ENCODE measurements around the gene CACFD1.

The CACFD1 gene

DNA sequence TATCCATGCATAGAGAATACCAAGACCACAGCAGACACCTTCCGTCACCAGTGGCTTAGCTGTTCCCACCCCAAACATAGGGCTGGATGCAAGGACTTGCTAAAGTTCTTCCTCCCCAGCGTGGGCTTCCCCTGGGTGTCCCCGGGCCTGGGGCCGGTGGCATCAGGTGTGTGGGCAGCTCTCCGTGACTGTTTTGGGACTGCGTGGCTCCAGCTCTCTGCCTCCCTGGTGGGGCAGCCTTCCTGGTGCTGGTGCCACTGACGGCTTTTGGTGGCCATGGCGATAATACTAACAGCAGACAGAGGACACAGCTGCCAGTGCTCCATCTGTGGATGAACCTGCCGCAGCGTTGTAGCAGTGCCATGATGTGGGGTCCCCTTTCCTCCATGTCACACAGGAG lies 4.9 kb downstream of the CACFD1 start:
- no peak for DNase-seq (ENCODE audit: low read depth)

DNA sequence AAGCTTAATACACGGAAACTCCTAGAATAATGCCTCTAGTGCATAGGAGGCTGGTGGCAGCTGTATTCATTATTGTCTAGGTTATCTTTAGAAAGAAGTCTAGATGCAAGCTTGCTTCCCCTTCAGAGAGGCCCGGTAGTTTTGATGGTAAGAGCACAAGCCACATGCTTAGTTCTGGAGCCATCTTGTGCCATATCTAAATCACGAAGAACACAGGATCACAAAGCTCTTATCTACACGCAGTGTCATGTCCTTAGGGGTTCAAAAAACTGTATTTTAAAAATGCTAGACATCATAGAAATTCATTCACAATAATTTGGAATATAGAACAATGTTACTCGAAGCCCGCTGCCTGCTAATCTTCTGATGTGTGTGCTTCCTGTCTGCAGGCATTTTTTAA lies 6.2 kb downstream of the CACFD1 start:
- DNase-seq (ENCODE audit: low read depth), result no peak

DNA sequence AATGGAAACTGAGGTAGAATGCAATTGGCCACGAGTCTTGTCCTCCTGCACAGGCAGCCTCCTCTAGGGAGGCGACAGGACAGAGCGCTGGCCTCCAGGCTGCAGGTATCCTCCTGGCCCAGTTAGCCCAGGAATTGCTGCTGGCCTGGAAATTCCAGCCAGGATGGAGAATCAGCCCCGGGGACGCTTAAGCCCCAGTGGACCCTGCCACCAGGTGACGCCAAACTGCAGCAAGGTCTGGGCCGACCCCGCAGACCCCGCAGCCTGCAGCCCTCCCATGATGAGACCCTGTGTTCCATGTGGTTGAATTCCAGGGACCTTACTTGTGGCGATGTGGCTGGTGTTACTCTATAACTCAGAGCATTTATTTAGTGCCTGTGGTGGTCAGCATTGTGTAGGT lies 7.3 kb downstream of the CACFD1 start:
- no peak for DNase-seq (ENCODE audit: low read depth)

DNA sequence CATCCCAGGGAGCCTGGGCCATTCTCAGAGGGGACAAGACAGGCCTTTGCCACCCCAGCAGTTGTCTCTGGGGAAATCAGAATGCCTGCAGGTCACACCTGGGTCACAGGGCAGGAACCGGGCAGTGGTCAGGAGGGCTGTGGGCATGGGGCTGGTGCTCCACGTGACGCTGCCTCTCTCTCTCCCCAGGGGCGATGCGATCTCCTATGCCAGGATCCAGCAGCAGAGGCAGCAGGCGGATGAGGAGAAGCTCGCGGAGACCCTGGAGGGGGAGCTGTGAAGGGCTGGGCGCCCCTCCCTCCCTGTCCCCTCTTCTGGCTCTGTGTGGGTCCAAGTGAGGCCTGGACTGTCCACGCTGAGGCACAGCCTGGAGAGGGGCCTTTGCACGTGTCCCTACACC lies 8.6 kb downstream of the CACFD1 start:
- DNase-seq (ENCODE audit: low read depth), result no peak

DNA sequence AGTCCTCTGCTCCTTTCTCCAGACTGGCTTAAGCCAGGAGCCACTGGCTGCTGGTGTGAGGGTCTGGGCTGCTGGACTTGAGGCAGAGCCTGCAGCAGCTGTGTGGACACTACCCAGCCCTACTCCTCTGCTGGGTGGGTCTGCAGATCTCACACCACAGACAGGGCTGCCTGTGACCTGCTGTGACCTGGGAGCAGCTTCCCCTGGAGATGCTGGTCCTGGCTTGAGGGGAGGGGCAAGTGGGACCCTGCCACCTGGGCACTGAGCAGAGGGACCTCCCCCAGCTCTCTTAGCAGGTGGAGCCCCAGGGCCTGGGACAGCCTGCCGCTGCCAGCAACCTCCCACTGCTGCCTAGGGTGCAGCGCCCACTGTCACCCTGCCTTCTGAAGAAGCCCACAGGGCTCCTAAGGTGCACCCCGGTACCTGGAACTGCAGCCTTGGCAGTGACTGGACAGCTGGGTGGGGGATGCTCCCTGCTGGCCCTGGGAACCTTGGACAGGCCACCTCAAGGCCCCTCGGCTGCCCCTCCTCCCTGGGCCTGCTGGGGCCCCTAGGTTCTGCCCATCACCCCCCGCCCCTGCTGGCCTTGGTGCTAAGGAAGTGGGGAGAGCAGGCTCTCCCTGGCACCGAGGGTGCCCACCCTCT lies 9.1 kb downstream of the CACFD1 start:
- DNase-seq (ENCODE audit: low read depth), result no peak

DNA sequence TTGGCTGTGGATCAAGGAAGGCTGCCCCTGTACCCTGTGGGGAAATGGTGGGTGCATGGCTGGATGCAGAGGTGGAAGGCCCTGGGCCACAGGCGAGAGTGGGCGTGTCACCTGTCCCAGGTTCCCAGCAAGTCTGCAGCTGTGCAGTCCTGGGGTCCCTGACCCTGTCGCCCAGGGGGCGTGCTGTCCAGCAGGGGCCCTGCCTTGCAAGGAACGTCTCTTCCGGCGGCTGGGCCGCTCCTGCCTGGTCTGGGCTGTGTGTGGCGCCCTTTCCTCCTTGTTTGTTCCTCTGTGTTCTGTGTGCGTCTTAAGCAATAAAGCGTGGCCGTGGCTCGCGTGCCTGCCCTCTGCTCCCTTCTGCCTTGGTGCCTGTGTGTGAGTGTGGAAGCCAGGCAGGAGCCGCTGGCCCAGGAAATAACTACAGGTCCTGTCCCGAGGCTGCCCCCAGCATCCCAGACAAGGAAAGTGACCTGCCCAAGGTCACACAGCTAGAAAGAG lies 10.7 kb downstream of the CACFD1 start:
- DNase-seq (ENCODE audit: low read depth), result no peak

DNA sequence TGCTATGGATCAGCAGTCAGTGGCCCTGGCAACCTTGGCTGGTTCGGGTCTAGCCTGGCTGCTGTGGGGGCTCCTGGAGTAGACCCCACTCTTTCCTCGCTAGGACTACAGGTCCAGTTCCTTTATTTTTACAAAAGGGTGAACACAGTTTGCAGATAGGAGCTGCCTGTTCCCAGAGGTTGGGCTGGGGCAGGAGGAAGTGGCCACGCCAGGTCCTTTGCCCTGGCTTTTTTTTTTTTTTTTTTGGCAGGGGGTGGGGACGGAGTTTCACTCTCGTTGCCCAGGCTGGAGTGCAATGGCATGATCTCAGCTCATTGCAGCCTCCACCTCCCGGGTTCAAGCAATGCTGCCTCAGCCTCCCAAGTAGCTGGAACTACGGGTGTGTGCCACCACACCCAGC lies 11.2 kb downstream of the CACFD1 start:
- DNase-seq (ENCODE audit: low read depth), result no peak

DNA sequence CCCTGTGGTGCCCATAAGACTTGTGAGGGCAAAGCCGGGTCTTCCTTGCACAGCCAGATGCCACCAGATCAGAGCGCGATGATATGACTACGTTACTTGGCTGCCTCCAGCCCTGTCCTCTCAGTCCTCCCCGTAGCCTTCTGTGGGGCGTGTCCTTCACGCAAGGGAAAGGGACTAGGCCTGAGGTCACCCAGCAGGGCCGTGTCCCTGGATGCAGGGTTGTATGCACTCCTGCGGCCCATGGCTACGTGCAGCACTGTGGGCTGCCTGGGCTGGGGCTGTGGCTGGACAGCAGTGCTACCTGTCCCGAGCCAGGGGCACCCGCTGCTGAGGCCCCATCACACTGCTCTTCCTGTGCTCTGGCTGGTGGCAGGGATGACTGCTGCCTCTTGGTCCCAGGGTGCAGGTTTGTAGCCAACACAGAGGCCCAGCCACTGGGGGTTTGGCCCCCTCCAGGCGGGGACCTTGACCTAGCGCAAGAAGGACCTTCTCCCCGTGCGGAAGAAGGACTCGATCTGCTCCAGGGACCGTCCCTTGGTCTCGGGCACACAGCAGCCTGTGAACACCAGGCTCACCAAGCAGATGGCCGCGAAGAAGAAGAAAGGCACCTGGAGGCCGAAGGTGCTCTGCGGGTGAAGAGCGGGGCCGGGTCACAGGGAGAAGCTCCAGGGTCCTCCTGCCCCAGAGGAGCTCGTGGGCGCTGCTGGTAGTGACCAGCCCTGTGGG lies 11.9 kb downstream of the CACFD1 start:
- DNase-seq (ENCODE audit: low read depth), result no peak

DNA sequence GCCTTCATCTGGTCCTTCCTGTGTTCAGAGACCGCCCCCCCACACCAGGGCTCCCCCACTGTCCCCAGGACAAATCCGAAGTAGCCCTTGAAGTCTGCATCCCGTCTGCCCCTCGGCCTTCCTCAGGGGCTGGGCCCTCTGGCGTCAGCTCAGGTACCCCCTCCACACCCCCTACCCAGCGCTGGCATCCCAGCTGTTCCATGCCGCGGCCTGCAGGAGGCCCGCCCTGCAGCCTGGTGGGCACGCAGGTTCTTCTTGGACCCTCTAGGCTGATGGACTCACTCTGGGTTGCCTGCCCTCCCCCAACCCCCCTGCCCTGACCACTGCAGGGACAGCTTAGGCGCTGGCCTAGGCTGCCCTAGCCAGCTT lies 12.5 kb downstream of the CACFD1 start:
- DNase-seq (ENCODE audit: low read depth), result no peak

DNA sequence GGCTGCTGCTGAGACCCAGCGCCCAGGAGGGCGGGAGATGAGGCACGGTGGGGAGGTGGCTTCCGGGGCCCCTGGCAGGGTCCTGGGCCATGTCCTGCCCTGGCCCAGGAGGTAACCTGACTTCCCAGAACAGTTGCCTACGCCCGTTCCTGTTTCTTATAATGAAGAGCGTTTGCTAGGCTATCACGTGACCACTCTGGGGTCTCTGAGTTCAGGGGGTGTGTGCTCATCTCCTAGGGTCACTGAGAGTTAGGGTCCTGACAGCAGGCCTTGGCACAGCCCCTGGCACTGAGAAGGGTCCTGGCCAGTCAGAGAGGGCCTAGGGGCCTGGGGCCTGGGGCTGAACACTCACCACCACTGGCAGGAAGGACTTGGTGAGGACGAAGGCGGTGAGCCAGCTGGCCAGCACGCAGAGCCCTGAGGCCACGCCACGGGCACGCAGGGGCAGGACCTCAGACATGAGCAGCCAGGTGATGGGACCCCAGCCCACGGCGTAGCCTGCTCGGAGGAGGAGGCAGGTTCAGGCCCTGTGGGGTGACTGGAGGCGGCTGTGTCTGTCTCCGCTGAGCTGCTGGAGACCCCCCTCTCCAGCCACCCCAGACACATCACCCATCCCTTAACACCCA lies 13.1 kb downstream of the CACFD1 start:
- DNase-seq (ENCODE audit: low read depth), result no peak

DNA sequence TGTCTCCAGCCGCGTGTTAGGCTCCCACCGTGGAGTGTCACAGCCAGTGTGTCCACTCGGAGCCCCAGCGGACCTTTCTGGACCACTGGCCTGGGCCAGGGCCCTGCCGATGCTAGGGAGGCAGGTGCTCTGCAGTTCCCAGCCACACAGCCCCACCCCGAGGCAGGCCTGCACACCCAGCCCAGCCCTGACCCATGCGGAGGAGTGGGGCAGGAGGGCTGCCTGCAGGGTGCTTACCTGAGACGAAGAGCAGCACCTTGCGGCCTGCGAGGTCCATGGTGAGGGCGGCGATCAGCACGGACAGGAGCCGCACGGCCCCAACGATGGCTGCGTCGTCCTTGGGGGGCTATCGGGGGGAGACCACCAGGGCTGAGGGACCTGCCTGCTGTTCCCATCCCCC lies 14.0 kb downstream of the CACFD1 start:
- DNase-seq (ENCODE audit: low read depth), result no peak

DNA sequence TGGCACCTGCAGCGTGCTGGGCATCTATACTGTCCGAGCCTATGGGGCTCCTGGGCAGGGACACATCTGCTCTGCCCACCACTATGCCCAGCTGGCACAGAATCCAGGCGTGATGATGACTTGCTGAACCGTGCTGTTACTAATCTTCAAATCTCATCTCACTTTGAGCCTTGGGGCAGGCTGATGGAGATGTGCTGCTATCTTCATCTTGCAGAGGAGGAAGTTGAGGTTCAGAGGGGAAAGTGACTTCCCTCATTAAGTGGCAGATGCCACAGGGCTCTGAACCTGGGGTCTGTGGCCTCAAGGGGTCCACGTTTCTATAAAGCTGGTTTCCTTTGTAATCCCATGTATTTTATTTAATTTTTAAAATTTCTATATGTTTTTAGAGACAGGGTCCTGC lies 14.4 kb downstream of the CACFD1 start:
- no peak for DNase-seq (ENCODE audit: low read depth)

DNA sequence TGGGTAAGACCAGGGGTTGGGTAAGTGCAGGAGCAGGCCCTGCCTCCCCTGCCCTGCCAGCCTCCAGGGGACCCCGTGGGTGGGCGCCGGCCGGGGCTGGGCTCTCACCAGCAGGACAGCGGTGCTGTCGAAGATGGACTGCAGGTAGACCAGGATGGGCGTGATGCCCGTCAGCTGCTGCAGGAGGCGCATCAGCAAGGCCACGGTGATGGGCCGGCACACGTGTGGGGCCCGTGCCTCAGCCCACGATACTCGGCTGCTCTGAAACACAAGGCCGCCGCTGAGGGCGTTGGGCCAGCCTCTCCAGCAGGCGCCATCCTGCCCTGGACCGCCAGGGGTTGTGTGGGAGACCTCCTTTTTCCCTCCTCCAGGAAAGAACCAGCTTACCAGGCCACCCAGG lies 15.1 kb downstream of the CACFD1 start:
- DNase-seq (ENCODE audit: low read depth), result no peak

DNA sequence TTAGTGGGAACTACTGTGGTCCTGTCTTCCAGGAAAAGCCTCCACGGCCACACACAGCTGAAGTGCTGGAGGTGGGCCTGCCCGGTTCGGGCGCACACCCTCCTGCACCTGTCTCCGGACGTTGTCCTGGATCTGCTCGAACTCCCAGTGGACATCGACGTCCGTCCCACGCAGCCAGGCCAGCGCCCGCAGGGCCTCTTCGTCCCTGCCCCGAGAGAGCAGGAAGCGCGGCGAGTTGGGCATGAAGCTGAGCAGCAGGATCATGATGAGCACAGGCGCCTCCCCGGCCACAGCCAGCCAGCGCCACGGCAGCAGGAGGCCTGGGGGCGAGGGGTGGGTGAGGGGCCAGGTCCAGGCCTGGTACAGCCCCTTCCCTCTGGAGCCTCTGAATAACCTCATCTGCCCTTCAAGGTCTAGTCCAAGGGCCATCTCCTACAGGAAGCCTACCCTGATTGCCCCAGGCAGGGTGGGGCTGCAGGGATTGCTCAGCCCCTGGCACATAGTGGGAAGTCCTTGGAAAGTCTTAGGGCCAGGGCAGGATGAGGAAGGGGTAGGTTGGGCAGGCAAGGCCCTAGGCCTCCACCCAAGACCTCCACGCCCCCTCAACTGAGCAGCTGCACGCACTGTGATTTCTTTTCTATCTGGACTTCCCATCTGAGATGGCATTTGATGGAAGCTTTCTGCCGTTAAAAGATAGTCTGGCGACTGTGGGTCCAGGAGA lies 15.7 kb downstream of the CACFD1 start:
- DNase-seq (ENCODE audit: low read depth), result no peak

DNA sequence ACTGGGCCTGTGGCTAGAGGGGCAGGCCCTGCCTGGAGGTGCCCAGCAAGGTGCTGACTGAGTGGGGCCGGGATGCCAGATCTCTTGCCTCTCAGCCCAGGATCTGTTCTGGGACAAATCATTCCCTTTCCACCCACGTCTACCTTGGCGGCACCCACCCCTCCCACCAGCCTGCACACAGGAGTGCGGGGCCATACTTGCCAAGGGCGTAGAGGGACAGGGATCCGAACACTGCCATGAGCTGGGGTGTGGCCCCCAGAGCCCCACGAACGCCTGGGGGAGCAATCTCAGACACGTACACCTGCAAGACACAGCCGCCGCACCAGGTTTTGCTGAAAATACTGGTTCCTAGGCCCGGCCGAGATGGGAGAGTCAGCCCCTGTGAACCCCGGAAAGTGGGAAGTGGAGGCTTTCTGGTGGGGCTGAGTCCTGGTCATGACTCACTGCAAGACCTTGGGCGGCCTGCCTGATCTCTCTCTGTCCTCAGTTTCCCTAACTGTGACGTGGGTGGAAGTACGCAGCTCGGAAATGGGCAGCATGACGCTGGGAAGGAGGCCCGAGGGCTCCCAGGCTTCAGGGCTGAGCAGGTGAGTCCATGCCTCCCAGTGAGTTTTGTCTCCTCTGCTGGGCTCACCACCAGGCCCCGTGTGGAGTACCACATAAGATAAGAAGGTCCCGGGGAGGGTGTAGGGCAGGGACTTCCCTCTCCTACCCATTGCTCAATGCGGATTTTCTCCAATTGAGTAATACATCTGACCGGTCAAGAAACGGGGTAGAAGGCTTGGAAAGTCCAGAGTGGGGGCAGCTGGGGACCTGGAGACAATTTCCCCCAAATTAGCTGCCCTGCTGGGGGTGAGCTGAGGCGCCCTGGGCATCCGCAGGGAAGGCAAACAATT lies 16.5 kb downstream of the CACFD1 start:
- no peak for DNase-seq (ENCODE audit: low read depth)

DNA sequence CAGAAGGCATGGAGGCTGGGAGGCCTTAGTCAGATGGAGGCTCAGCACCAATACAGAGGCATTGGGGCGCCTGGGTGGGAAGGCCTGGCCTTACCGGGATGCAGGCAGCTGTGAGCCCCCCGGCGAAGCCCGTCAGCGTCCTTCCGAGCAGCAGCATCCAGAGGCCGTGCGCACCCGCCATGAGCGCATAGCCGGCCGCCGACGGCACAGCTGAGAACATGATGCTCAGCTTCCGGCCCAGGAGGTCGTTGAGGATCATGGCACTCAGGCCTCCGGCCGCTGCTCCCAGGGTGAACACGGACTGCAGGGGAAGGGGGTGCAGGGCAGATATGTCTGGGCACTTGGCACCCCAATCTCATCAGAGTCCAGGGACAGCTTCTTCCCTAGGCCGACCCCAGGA lies 17.2 kb downstream of the CACFD1 start:
- no peak for DNase-seq (ENCODE audit: low read depth)

DNA sequence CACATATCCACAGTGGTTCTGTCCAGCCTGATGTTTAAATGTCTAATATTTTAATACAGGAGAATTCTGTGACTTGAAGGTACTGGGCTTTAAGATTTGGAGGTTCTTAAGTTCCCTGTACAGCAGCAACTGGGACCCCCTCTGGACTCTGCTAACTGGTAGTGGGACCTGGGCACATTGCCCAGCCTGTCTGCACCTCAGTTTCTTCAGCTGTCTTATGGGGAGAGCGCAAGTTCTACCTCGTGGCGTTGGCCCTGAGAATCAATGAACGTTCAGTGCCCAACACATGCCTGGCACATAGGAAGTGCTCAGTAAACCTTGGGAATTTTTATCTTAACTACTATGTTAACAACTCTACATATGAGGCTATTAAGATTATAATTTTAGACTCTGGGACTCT lies 17.7 kb downstream of the CACFD1 start:
- no peak for DNase-seq (ENCODE audit: low read depth)

DNA sequence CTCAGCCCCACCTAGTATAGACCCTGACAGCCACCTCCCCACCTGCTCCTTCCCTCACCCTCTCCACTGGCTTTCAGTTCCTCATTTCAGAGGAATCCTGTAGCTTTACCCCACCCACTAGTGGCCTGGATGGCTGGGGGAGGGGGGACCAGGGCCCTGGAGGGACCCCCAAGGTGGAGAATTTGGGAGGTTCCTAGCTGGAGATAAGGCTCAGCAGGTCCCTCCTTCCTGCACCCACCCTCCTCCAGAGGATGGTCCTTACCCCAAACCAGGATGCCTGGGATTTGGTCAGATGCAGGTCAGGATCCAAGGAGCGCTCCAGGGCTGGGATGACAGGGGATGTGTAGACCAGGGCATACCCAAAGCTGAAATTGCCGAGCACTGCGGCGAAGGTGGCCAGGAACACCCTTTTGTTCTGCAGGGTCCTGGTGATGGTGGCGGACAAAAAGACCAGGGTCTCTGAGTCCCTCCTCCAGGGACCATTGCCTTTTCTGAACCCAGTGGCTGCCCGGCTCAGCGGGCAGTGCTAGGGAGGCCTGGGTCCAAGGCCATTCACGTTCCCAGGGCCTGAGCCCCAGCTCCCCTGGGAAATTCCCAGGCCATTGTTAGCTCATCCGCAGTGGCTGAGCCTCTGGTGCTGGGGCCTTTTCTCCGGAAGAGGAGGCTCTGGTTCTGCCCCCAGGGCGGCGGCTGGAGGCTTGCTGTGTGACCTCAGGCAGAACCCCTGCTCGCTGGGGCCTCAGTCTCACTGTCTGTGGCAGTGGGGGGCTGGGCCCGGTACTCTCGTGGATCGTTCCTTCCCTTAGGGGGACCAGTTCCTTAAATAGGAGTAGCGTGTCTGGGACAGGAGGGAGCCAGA lies 18.4 kb downstream of the CACFD1 start:
- DNase-seq (ENCODE audit: low read depth), result no peak

DNA sequence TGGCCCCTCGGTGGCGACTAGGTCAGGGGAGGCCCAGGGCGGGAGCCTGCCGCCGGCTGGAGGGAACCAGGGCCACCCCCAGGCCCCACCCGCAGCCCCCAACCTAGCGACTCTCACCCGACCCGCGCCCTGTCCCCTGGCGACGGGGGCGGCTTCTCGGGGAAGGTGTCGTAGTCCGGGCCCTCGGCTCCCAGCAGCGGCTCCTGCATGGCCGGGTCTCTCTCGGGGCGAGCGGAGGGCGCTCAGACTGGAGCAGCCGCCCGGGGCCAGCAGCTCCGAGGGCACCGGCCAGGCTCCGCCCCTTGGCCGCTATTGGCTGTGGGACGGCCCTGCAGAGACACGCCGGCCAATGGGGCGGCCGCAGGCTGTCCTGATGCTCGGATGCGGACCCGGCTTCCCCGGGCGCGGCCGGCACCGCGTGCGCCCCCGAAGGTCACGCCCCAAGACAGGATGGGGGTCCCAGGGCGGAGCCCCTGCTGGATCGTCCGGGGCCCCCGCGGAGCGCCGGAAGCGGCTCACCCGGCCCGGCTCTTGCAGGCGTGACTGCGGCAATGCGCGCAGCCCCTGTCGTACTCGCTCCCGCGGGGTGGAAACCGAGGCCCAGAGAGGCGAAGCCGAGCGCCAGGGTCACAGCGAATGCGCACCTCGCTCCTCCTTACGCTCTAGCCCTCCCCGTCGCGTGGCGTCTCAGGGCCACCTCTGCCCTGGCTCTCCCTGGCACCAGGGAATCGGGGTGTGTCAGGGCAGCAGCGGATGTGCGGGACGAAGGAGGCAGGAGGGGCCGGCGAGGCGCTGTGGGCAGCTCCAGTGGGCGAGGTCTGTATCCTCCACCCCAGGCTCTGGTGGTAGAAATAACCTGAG lies 19.3 kb downstream of the CACFD1 start, which contains the start of gene SLC2A6:
SLC2A6 (minus strand) TSS at position 249 of the 861 bp plus-strand sequence; CDS start at position 209, 40 bp downstream.
- DNase-seq (ENCODE audit: low read depth), result peak; percentile 76

DNA sequence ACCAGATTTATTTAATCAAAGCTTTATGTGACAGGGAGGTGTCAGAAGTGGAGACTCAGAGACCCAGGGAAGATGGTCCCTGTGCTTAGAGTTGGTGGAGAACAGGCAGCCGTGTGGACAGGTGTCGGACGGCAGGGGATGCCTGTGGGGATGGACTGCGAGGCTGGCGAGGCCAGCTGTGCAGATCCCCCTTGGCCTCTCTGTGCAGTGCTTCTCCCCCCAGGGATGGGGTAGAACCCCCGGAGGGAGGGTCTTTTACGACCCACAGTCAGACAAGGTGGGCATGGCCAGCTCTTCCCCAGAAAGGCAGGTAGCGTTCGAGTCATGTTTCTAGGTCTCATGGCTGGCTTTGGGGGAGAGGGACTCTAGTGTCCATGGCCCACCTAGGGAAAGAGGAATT lies 23.8 kb downstream of the CACFD1 start:
- DNase-seq (ENCODE audit: low read depth), result no peak

Data from stimulated activated CD8-positive, alpha-beta memory T cell treated with anti-CD3 and anti-CD28 coated beads, Interleukin-12 subunit alpha, Interleukin-12 subunit beta, amount 100 ng/mL, for 4 hours (primary cell).